ENCODE data around the gene ZNF280B.

Gene ZNF280B

DNA sequence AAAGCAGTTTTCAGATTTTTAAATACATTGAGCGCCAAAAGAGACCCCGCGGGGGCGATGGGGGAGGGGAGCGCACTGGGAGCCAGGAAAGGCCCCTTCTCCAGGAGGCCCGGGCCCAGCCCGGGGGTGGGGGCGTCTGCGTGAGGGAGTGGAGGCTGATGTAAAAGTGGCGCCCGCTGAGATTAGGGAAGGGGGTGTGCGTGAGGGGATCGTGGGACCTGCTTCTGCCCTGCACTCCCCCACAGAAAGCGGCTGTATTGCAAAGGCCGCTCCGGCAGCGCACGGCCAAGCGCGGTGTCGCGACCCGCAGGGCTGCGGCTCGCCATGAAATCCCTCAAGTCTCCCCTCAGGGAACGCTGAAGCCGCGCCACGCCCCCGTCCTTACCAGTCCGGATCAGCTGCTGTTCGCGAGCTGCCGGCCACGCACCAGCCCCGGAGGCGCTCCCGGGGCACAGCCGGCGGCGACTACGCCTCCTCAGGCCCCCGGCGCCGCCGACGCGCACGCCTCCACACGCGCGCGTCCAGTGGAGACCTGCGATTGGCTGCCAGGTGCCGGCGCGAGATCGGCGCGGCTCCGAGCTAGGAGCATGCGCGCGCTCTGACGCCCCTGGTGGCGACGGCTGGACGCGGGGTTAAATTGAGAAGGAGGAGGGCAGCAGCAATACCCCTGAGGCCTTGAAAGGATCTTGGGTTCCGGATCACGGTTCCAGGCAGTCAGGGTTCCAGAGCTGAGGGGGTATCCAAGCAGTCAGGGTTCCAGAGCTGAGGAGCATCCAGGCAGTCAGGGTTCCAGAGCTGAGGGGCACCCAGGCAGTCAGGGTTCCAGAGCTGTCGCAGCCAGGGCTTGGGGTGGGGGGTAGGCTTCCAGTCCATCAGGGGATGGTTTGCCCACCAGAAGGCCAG, at the start of gene ZNF280B:
Gene ZNF280B (minus strand): TSS at position 469 of the 903 bp plus-strand sequence. CDS start 19,344 bp downstream, outside the sequence.
- peak; percentile 82 for DNase-seq

- no peak for DNase-seq
Measured at GRCh38 chr22:22556995-22557925, 48.7 kb upstream of the ZNF280B start.

- DNase-seq, result no peak
Measured at GRCh38 chr22:22556578-22556977, 48.0 kb upstream of the ZNF280B start.

DNA sequence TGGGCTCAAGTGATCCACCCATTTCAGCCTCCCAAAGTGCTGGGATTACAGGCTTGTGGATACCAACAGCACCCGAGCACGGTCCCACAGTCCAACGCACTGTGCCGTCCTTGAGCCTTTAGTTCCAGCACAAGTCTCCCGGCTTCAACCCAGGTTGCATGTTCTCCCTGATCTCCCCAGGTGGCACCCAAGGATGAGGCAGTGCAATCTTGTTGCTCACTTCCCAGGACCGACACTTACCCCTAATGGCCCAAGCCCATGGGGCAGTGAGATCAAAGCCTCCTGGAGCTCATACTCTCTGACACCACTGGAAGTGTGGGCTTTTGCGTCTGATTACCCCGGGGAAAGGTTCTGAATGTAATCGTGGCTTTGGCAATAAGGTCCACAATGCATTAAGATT, 47.1 kb upstream of the ZNF280B start:
- DNase-seq, result no peak

DNA sequence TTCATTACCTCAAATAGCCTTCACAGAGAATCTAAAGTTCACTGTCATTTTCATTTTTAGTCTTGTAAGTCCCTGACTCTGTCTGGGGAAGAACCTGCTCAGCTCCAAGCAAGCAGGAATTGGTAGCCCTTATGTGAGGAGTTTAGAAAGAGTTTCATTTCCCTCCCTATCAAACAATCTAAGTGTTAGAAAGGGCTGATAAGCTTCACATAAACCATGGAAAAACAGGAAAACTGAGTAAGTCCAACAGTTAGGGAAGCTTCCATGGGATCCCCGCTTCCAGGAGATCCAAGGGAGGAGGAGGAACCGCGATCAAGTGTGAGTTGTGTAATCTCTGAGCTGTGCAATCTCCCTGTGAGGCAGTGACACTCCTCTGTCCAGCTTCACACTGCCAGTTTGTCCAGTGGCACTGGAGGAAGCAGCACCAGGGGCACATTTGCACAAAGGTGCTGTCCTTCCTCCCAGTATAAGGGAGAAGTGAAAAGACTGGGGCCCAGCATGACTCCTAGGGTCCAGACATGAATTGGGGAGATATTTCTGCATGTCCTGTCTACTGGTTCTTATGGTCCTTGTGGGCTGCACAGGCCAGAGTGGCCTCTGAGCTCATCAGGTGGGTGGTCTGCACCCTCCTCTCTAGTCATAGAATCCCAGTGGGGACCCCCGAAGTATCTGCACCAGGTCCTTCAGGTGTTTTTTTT, 46.2 kb upstream of the ZNF280B start:
- DNase-seq, result no peak

GRCh38 chr22:22553735-22554586, 45.4 kb upstream of the ZNF280B start:
- DNase-seq, result no peak

GRCh38 chr22:22553141-22553540, 44.6 kb upstream of the ZNF280B start:
- DNase-seq, result no peak

DNA sequence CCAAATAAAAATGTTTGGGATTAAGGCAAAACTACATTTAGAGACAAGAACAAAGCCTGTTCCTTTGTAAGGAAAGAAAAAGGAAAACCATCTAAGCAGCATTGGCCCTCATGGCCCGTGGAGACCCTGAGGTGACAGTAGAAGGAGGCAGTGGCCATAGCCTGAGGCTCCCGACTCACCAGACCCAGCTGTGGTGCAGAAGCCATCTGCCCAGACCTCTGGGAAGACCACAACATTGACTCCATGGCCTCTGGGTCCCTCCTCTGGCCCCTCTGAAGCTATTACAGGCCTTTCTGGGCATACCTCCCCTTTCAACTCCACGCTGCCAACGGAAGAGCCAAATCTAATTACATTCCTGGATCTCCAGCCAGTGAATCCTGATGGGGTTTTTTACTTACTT, 44.1 kb upstream of the ZNF280B start:
- DNase-seq, result no peak

GRCh38 chr22:22550789-22551434, 42.4 kb upstream of the ZNF280B start:
- no peak for DNase-seq

DNA sequence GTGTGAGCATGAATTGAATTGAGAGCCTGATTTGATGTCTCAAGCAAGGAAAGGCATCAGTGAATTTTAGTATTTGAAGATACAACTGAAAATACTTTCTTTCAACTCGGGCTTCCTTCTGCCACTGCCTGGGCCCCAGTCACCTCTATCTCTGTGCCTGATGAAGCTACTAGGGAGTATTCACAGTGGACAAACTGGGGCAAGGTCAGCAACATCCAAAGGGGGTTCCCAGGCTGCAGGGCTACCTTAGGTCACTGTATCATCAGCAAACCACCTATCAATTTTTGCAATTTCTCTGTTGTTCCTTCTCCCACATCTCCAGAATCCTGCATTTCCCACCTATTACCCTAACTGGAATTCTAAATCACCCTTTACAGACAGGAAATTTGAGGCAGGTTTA, 40.4 kb upstream of the ZNF280B start:
- DNase-seq, result no peak

DNA sequence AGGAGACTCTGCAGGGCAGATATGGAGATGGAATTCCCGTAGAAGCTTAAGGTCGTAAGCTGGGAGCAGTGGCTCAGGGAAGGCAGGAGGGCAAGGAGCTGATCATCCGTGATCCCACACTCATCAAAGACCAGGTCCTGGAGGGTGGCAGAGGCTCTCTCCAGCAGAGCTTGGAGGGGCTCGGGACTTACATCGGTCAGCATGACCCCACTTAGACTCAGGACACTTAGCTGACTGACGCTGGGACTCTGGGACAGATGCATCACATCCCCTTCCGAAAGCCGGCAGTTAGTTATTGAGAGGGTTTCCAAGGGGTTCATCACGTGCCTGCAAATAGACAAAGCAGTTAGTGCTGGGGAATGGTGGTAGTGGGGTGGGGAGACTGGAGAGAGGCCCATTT, 39.8 kb upstream of the ZNF280B start:
- DNase-seq, result no peak

DNA sequence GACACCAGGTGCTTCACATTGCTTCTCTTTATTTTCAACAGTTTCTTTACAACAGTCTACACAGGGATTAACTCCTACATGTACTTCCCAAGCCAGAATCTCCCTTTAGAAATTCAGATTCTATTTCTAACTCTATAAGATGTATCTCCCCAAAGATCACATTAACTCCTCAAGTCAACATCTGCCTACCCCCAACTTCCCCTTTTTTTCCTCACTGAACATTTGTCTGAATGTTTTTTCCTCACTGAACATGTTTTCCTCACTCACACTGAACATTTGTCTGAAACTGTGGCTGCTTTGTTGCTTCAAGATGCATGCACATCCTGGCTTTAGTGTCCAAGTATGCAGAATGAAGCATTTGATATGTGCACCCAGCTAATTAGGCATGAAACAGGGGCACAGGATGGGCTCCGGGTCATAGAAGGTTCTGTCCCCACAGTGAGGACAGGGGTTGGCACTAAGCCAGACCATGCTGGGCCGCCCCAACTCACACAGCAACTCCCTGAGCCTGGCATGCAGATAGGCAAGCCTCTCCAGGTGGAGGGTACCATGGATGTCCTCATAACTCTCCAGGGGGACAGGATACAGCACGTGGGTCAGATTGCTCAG, 39.3 kb upstream of the ZNF280B start:
- no peak for DNase-seq

GRCh38 chr22:22547226-22547625, 38.7 kb upstream of the ZNF280B start:
- DNase-seq, result no peak

DNA sequence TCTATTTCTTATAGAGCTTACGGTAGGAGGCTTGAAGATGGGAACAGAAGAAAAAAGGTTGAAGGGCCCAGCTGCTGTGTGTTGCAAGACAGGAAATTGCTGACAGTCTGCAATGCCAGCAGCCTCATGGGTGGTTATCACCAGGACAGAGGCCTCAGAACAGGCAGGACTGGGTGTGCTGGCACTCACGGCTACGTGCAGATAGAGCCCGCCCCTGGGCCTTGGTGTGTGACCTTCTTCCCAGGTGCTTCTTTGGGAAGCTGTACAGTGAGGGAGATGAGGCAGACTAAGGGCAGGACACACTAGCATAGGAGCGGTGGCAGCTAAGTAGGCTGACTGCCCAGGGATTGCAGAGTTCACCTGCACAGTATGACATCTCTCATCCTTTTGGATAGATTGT, 37.9 kb upstream of the ZNF280B start:
- DNase-seq, result no peak

GRCh38 chr22:22545084-22545483, 36.5 kb upstream of the ZNF280B start:
- no peak for DNase-seq

DNA sequence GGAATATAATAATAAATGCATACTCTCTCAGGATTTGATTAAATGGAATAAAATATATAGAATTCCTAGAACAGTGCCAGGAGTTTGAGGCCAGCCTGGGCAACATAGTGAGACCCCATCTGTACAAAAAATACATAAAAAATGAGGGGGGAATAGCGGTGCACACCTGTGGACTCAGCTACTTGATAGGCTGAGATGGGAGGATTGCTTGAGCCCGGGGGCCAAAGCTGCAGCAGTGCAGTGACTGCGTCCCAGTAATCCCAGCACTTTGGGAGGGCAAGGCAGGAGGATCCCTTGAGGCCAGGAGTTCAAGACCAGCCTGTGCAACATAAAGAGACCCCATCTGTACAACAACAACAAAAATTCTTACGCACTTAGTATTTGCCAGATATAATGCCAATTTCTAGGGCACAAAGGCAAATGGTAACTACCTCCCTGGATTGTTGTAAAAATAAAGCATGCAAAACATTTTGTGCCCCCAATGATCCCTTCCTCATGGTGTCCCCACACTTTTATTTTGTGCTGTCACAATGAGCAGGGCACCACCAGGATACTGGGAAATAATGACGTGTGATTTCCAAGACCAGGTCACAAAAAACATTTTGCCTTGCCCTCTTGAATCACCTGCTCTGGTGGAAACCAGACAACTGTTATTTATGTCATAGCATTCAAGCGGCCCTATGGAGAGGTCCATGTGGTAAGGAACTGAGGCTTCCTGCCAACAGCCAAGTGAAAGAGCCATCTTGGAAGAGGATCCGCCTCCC, 29.9 kb upstream of the ZNF280B start:
- DNase-seq, result no peak

DNA sequence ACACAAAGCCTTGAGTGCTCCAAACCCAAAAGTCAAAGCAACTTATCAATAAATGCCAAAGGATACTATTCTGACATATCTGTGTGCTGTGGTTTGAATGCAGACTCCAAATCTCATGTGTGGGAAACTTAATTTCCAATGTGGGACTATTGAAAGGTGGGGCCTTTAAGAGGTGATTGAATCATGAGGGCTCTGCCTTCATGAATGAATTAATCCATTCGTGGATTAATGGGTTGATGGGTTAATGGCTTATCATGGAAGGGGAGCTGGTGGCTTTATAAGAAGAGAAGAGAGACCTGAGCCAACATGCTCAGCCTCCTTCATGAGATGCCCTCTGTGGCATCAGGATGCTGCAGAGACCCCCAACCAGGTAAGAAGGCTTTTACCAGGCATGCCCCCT, 28.4 kb upstream of the ZNF280B start:
- DNase-seq, result no peak

DNA sequence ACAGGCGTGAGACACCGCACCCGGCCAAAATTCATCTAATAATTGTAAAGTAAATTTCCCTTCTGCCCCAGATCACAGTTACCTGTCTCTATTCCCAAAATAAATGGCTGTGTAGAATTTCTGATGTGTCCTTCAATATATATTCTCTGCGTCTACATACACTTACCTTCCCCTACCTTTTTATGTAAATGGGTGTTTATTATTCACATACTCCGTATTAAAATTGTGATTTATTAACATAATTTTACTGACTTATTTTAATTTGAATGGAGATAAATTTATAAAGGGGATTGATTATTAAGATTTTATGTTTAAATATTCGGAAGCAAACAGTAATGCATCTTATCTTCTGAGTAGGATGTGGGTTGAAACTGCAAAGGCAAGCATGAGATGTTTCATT, 28.0 kb upstream of the ZNF280B start:
- DNase-seq, result no peak

DNA sequence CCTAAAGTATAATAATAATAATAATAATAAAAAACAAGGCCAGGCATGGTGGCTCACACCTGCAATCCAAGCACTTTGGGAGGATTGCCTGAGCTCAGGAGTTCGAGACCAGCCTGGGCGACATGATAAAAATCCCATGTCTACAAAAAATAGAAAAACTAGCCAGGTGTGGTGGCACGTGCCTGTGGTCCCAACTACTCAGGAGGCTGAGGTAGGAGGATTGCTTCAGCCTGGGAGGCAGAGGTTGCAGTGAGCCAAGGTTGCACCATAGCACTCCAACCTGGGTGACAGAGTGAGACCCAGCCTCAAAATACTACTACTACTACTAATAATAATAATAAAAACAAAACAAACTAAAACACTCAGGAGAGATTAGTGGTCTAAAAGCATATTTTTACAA, 27.1 kb upstream of the ZNF280B start:
- no peak for DNase-seq
